ENCODE data around the gene PROM1. TPM values are rescaled to one million over a fixed set of nuclear protein-coding genes. Genes with fewer than 3 reads are reported as not detected.

The PROM1 gene
- total and polyA plus RNA-seq, 12 donors: 1.2 to 19.3 (median 3.4) TPM

DNA sequence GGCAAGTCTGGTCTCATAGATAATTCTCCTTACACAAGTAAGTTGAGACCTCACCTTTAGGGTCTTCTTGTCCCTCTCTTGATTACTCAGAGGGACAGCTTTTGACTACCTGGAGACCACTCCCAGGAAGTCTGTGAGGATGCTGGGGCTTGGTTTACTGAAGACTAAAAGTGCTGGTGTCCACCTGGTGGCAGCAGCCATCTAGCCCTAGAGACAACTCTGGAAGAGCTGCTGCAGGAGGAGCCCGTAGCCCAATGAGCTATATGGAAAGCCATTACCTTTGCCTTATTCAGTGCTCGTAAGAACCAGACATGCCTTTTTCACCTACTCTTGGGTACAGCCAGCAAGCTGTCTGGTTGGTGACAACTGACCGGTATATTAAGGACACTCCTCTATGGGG lies 128.2 kb downstream of the PROM1 start:
- DNase-seq (no peak), ATAC-seq (peak in 2 of 8 donors; percentile 19 to 30)
- H3K27me3 ChIP-seq: no peaks in the 10 kb centered on the region
- H3K4me3 ChIP-seq: no peak overlapping the region
- TF ChIP-seq, protein P1, sequence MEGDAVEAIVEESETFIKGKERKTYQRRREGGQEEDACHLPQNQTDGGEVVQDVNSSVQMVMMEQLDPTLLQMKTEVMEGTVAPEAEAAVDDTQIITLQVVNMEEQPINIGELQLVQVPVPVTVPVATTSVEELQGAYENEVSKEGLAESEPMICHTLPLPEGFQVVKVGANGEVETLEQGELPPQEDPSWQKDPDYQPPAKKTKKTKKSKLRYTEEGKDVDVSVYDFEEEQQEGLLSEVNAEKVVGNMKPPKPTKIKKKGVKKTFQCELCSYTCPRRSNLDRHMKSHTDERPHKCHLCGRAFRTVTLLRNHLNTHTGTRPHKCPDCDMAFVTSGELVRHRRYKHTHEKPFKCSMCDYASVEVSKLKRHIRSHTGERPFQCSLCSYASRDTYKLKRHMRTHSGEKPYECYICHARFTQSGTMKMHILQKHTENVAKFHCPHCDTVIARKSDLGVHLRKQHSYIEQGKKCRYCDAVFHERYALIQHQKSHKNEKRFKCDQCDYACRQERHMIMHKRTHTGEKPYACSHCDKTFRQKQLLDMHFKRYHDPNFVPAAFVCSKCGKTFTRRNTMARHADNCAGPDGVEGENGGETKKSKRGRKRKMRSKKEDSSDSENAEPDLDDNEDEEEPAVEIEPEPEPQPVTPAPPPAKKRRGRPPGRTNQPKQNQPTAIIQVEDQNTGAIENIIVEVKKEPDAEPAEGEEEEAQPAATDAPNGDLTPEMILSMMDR (IDR thresholded peaks at IDR 0.05): no peak
- no peaks in the 10 kb centered on the region for H3K36me3 ChIP-seq
- H3K4me1 ChIP-seq: peaks cover 0 to 5% (median 0%) of the 10 kb centered on the region in 9 donors
- intact Hi-C loops (cut with DNase I): loop anchor here in 9 of 10 donors (1.0 to 5.0 kb wide), 12 partner anchors 73 to 478 kb away; no protein-coding TSS in a partner anchor
- 86 to 90% methylated on average over 3 of the region's 3 CpGs for WGBS, 2 donors
- no peak overlapping the region for H3K27ac ChIP-seq
- H3K9me3 ChIP-seq: no peaks in the 10 kb centered on the region

DNA sequence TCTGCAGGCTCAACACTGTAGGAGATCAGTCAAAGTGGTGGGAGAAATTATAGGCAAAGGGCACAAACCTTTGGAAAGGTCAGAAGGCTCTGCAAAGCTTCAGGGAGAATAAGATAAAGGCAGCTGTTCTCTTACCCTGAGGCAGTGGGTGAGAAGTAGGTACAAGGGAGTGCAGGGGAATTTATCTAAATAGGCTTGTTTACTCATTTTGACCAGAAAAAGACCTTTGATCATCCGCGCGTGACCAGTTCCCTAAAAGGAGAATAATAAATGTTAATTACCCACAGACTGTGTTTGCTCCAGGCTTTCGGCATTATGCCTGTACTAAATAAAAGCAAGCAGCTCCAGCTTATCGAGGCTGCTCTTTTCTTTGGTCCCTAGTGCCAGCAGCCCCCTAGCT lies 130.2 kb downstream of the PROM1 start:
- ATAC-seq (no peak), DNase-seq (no peak)
- TF ChIP-seq, protein P1 (IDR thresholded peaks at IDR 0.05): no peak
- intact Hi-C loops (cut with DNase I): loop anchor here in 1 of 10 donors (5.0 kb wide), 2 partner anchors 146 to 226 kb away; no protein-coding TSS in a partner anchor
- Histone ChIP-seq H3K4me3 (no peak overlapping the region), H3K36me3 (no peaks in the 10 kb centered on the region), H3K9me3 (no peaks in the 10 kb centered on the region), H3K4me1 (peaks cover 0 to 5% (median 0%) of the 10 kb centered on the region in 9 donors), H3K27ac (no peak overlapping the region), H3K27me3 (no peaks in the 10 kb centered on the region)
- WGBS, 2 donors: 96 to 97% methylated on average over 5 of the region's 5 CpGs

DNA sequence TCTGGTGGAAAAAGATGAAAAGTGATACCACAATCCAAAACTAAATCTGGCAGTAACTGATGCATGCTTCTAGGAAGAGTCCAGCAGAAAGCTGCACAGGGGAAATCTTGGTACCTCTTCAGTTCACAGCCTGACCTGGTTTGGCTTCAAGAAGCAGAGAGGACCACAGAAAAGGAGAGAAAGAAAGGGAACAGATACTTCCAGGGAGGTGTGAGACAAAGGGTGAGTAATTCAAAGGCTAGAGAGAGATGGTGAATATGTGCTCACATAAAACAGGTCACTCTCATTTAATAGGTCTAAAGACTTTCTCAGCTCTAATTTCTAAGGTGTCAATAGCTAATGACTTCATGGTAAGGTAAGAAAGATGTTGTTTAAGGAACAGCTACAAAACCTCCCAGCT lies 132.0 kb downstream of the PROM1 start:
- no peak for DNase-seq
- ATAC-seq: no peak
- TF ChIP-seq, protein P1 (IDR thresholded peaks at IDR 0.05): no peak
- intact Hi-C loops (cut with DNase I): loop anchor here in 1 of 10 donors (5.0 kb wide), 2 partner anchors 144 to 224 kb away; no protein-coding TSS in a partner anchor
- Histone ChIP-seq H3K36me3 (no peaks in the 10 kb centered on the region), H3K4me3 (no peak overlapping the region), H3K4me1 (peaks cover 0 to 5% (median 0%) of the 10 kb centered on the region in 9 donors), H3K27ac (no peak overlapping the region), H3K9me3 (no peaks in the 10 kb centered on the region), H3K27me3 (peaks cover 0 to 4% (median 0%) of the 10 kb centered on the region in 7 donors)

DNA sequence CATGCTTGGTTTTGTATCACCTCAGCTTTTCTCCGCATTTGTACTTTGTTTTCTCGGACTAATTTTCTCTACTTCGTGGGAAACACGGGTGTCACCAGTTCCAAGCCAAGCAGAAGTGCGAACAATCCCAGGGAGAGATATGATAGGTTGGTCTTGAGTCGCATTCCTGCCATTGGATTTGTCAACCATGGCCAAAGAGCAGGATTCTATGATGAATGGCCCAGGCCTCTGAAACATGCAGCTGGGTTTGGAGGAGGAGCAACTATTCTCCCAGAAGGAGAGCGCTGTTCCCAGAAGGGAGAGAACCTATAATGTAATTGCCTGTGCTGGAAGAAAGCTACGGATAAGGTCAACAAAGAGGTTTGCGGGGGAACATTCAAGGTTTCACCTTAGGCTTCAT lies 135.0 kb downstream of the PROM1 start:
- no peaks in the 10 kb centered on the region for H3K9me3 ChIP-seq
- DNase-seq: no peak
- TF ChIP-seq, protein P1 (IDR thresholded peaks at IDR 0.05): no peak
- H3K36me3 ChIP-seq: no peaks in the 10 kb centered on the region
- ATAC-seq: no peak
- 87 to 90% methylated on average over 9 of the region's 9 CpGs for WGBS, 2 donors
- H3K4me1 ChIP-seq: no peaks in the 10 kb centered on the region
- no peak overlapping the region for H3K4me3 ChIP-seq
- intact Hi-C loops (cut with DNase I): no loop called here
- peaks cover 0 to 13% (median 0%) of the 10 kb centered on the region in 7 donors for H3K27me3 ChIP-seq
- H3K27ac ChIP-seq: no peak overlapping the region

All from heart right ventricle (tissue), 16 donors.